T-cell (primary cell): ENCODE measurements around the gene PNCK. TPM values are rescaled to one million over a fixed set of nuclear protein-coding genes. Genes with fewer than 3 reads are reported as not detected.

Source experiments
- ATAC-seq, 4 experiments: fragments of 200-7000 bp in 3 of 4; fragments of 150-1000 bp in 1 of 4; cut with Tn5 transposase; replicated peaks in 1 of 4; 1 replicate in 3 of 4; 2 replicates in 1 of 4; pipeline ENCODE4 v1.10.0; 2021; ENCODE audit warnings: moderate library complexity in 3 of 4, mild to moderate bottlenecking in 2 of 4, moderate number of reproducible peaks in 1 of 4
- CTCF ChIA-PET, 2 donors: fragments of 300-600 bp; sonication (Branson Sonifier 250); formaldehyde crosslinking; loops; one replicate each; lab custom pipeline; 2022; ENCODE audit warnings: antibody characterized with exemption in 2 of 2; lab: Charles Lee
- POLR2A ChIA-PET, 2 donors: fragments of 300-600 bp; sonication (Branson Sonifier 250); formaldehyde crosslinking; loops; one replicate each; lab custom pipeline; 2022; ENCODE audit warnings: antibody characterized with exemption in 2 of 2; lab: Charles Lee
- DNase-seq, 35 experiments: peaks; one replicate each; pipeline versions ENCODE4 v3.0.0 to v3.0.0-alpha.2; 2013 to 2023
- H3K27ac ChIP-seq: one replicate; pipeline ENCODE4 v1.5.1; 2013; ENCODE audit warnings: low read length
- H3K27me3 ChIP-seq, 2 experiments: replicated peaks in 1 of 2; 1 replicate in 1 of 2; 2 replicates in 1 of 2; pipeline versions ENCODE4 v1.6.1 to v1.7.0; 2013; ENCODE audit warnings: low read length in 1 of 2, mixed read lengths in 1 of 2; ENCODE audit not compliant: control insufficient read depth in 2 of 2, insufficient read depth in 2 of 2; ENCODE audit errors: extremely low read depth in 1 of 2
- H3K36me3 ChIP-seq, 2 donors: 1 replicate in 1 of 2; 2 replicates in 1 of 2; pipeline versions ENCODE4 v1.6.1 to v1.7.0; 2013; ENCODE audit warnings: low read length in 1 of 2; ENCODE audit not compliant: control insufficient read depth in 2 of 2, insufficient read depth in 1 of 2; ENCODE audit errors: extremely low read depth in 1 of 2
- H3K4me1 ChIP-seq, 2 experiments: 1 replicate in 1 of 2; 2 replicates in 1 of 2; pipeline versions ENCODE4 v1.6.1 to v1.7.0; 2013; ENCODE audit warnings: low read length in 2 of 2, mixed read lengths in 1 of 2; ENCODE audit not compliant: insufficient read depth in 2 of 2, control insufficient read depth in 1 of 2; ENCODE audit errors: extremely low read depth in 1 of 2
- H3K4me3 ChIP-seq, 2 donors: 1 replicate in 1 of 2; 2 replicates in 1 of 2; pipeline versions ENCODE4 v1.5.1 to v1.7.0; 2013; ENCODE audit warnings: mild to moderate bottlenecking in 2 of 2, low read length in 1 of 2, moderate library complexity in 1 of 2; ENCODE audit not compliant: control insufficient read depth in 1 of 2; ENCODE audit errors: extremely low read depth in 1 of 2
- H3K9me3 ChIP-seq: 2 replicates; pipeline ENCODE4 v1.7.0; 2013
- H3K27ac Mint-ChIP-seq, 2 donors: one replicate each; pipeline ENCODE4 v1.8.0; 2020 to 2021; ENCODE audit warnings: mild to moderate bottlenecking in 2 of 2, mixed read lengths in 2 of 2
- H3K27me3 Mint-ChIP-seq, 2 donors: one replicate each; pipeline ENCODE4 v1.8.0; 2021 to 2022; ENCODE audit warnings: mixed read lengths in 2 of 2
- H3K36me3 Mint-ChIP-seq: one replicate; pipeline ENCODE4 v1.8.0; 2021; ENCODE audit warnings: mixed read lengths
- H3K4me1 Mint-ChIP-seq, 3 donors: one replicate each; pipeline ENCODE4 v1.8.0; 2020 to 2022; ENCODE audit warnings: mixed read lengths in 3 of 3, mild to moderate bottlenecking in 1 of 3
- H3K4me3 Mint-ChIP-seq, 3 donors: one replicate each; pipeline ENCODE4 v1.8.0; 2020 to 2022; ENCODE audit warnings: mild to moderate bottlenecking in 3 of 3, mixed read lengths in 3 of 3, moderate library complexity in 3 of 3
- H3K9me3 Mint-ChIP-seq, 3 donors: one replicate each; pipeline ENCODE4 v1.8.0; 2020 to 2022; ENCODE audit warnings: mixed read lengths in 3 of 3
- WGBS: methylation state at CpG from one replicate; pipeline ENCODE4 v1.1.5; 2013; ENCODE audit warnings: missing lambda C conversion rate; ENCODE audit not compliant: insufficient coverage; 5-methylcytosine and 5-hydroxymethylcytosine counted together
- total RNA-seq, 35 experiments: library from RNA in 6 of 35; stranded (reverse) in 6 of 35; fragments of 120-200 nt in 1 of 35; gene quantifications; one replicate each; pipeline versions ENCODE4 v1.2.1 to v1.2.4 and lab custom pipeline; 2013 to 2026

The PNCK gene
- total RNA-seq = 1 to 10 TPM in 1 of 5 donors, not detected in 4; 1.0 TPM
- total RNA-seq (2013) = 0.07 TPM
- total RNA-seq (lab: John Stamatoyannopoulos, UW) = 0 to 0.37 (median 0.09) reads per million in 29 experiments

DNA sequence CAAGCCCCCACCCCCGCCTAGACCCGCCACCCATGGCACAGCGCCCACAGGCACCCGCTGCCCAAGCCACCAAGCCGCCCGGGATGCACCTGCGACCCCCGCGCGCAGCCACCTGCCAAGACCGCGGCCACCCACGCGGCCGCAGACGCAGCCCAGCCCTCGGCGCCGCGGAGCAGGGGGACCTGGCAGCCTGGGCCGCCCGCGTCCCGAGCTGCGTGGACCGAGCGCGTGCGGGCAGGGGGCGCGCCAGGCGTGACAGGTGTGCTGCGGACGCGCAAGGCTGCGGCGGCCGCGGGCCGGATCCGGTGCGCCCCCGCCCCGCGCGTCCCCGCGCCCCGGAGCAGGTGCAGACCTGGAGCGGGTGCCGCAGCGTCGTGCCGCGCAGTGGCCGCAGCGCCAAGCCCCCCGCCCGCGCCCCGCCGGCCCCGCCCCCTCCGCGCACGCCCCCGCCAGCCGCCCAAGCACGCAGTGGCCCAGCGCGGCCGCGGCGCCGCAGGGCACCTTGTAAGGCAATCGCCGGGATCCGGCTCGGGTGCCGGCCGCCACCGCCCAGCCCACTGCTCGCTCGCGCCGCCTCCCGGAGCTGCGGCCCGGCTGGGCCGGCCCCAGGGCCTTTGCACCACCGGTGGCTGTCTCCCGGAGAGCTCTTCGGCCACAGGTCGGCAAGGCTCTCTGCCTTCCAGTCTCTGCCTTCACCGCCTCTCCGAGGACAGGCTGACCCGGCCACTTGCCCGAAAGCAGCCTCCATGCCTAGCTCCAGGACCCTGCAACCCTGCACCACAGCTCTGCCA lies at the start of gene PNCK:
Gene PNCK (minus strand): TSS at position 386 of the 791 bp plus-strand sequence. CDS start 737 bp downstream, outside the sequence.
- Mint-ChIP-seq H3K27me3 (peaks cover 28 to 31% of the 10 kb centered on the region in 2 donors), H3K27ac (no peak within 1 kb of the TSS), H3K4me3 (peak within 1 kb of the TSS in 2 of 3 donors; percentile 21 to 58), H3K4me1 (peaks cover 0 to 7% (median 3%) of the 10 kb centered on the region in 3 donors), H3K9me3 (no peaks in the 10 kb centered on the region), H3K36me3 (no peaks in the 10 kb centered on the region)
- H3K4me1 ChIP-seq = peaks cover 0 to 12% of the 10 kb centered on the region in 2 experiments
- peaks cover 0 to 39% of the 10 kb centered on the region in 2 experiments for H3K27me3 ChIP-seq
- DNase-seq (no peak), ATAC-seq (peak in 1 of 4 experiments; percentile 33)
- no peaks in the 10 kb centered on the region for H3K9me3 ChIP-seq
- ChIA-PET CTCF (no interaction called here), POLR2A (no interaction called here)
- WGBS = 18% methylated on average over 56 of the region's 98 CpGs
- no peaks in the 10 kb centered on the region for H3K36me3 ChIP-seq
- H3K27ac ChIP-seq = no peak within 1 kb of the TSS
- no peak within 1 kb of the TSS for H3K4me3 ChIP-seq

DNA sequence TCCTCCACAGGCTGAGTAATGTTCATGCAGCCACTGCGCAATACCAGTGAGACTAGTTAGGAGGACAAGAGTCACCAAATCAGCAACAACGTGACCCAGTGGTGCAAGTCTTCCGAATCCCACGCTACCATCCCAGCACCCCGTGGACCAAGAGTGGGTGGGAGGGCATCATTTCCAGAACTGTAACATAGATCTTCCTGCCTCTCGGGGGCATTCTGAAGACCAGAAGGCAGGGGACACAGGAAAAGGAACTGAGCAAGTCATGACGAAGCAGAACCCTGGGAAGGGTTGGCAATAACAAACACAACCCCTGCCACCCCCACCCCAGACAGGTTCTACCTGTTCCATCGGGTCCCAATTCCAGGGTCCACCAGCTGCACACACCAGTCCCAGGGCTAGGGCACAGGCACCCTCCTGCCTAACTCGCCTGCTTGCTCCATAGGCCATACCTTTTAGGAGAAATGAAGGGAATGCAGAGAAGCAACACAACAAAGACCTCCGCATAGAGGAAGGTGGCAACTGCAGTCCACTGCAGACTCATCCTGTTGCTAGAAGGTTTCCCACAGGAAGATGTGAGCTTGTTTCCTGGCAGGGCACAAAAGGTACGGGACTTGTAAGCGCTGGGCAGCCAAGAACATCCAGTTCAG lies 49.2 kb upstream of the PNCK start:
- H3K27me3 Mint-ChIP-seq = peaks cover 0 to 5% of the 10 kb centered on the region in 2 donors
- Histone ChIP-seq H3K4me1 (peaks cover 8 to 51% of the 10 kb centered on the region in 2 experiments), H3K4me3 (peak overlapping the region; percentile 65 to 72), H3K9me3 (no peaks in the 10 kb centered on the region), H3K27me3 (no peaks in the 10 kb centered on the region), H3K36me3 (peaks cover 0 to 31% of the 10 kb centered on the region in 2 donors), H3K27ac (peak overlapping the region; percentile 29)
- H3K36me3 Mint-ChIP-seq = peaks cover 11% of the 10 kb centered on the region
- H3K4me1 Mint-ChIP-seq = peaks cover 23 to 52% (median 41%) of the 10 kb centered on the region in 3 donors
- WGBS = no CpG with 5 or more reads among the region's 12 CpGs
- peak overlapping the region; percentile 73 to 81 for H3K27ac Mint-ChIP-seq
- CTCF ChIA-PET = interaction anchor here (0.6 to 1.2 kb wide), 2 partner anchors 16 to 71 kb away, joined by 3 read pairs; partner anchors contain the start of genes IDH3G (in 1 of the 2) and SSR4 (in 1 of the 2)
- H3K9me3 Mint-ChIP-seq = no peaks in the 10 kb centered on the region
- no peak for ATAC-seq
- H3K4me3 Mint-ChIP-seq = peak overlapping the region; percentile 80 to 85 (median 82)
- POLR2A ChIA-PET = no interaction called here
- no peak for DNase-seq

DNA sequence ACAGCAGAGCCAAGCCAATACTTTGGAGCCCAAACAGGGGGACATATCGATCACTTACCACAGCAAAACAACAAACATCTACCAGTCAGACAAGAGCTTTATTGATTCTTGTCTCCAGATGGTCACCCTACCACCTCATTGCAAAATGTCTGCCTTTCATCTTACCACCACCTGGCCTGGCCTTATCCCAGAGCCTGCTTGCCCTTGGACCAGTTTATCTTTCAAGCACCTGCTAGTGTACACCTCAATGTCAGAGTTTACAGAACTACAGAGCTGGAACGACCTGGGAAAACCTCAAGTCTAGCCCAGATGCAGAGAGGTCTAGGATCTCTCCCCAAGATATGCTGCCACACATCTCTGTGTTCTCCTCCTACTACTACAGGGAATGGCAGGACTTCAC lies 46.1 kb upstream of the PNCK start:
- WGBS = no CpG with 5 or more reads among the region's 2 CpGs
- no peaks in the 10 kb centered on the region for H3K27me3 ChIP-seq
- no peak for ATAC-seq
- POLR2A ChIA-PET = no interaction called here
- DNase-seq = no peak
- no peak overlapping the region for H3K27ac ChIP-seq
- H3K36me3 ChIP-seq = peaks cover 0 to 57% of the 10 kb centered on the region in 2 donors
- Mint-ChIP-seq H3K9me3 (no peaks in the 10 kb centered on the region), H3K27ac (no peak overlapping the region), H3K4me1 (peaks cover 14 to 33% (median 30%) of the 10 kb centered on the region in 3 donors), H3K4me3 (no peak overlapping the region), H3K36me3 (peaks cover 11% of the 10 kb centered on the region), H3K27me3 (peaks cover 0 to 5% of the 10 kb centered on the region in 2 donors)
- H3K4me1 ChIP-seq = peaks cover 8 to 23% of the 10 kb centered on the region in 2 experiments
- H3K4me3 ChIP-seq = no peak overlapping the region
- no peaks in the 10 kb centered on the region for H3K9me3 ChIP-seq
- CTCF ChIA-PET = interaction anchor here (0.6 kb wide), 2 partner anchors 40 to 180 kb away, joined by 3 to 6 read pairs; no protein-coding TSS in a partner anchor

DNA sequence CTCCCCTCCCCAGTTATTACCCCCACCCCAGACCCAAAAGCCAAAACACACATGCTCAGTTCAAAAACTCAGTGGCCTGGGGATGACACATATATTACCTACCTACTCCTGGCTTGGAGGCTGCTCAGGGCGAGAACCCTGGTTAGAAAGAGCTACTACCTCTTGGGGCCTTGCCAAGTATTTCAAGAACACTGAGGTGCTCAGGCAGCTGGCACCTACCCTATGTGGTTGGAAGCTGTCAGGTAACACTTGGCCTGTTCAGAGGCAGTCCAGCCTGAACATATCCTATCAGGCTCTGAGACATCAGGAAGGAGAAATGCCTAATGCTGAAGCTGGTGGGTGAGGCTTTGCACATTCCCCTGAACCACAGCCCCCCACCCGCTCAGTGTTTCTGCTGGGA lies 45.6 kb upstream of the PNCK start:
- H3K36me3 Mint-ChIP-seq = peaks cover 12% of the 10 kb centered on the region

DNA sequence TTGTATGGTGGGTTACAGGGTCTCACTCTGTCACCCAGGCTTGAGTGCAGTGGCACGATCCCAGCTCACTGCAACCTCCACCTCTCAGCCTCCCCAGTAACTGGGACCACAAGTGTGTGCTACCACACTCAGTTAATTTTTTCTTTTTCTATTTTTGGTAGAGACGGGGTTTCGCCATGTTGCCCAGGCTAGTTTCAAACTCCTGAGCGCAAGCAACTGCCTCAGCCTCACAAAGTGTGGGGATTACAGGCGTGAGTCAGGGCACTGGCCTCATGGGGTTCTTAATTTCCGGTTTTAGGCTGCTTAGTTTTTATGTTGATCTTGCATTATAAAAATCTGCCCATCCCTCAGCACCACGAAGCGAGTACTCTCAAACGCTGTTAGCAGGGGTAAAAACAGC lies 43.8 kb upstream of the PNCK start:
- ATAC-seq (no peak), DNase-seq (no peak)
- no peak overlapping the region for H3K4me3 Mint-ChIP-seq
- Histone ChIP-seq H3K27me3 (no peaks in the 10 kb centered on the region), H3K27ac (no peak overlapping the region), H3K4me3 (no peak overlapping the region), H3K36me3 (peaks cover 0 to 71% of the 10 kb centered on the region in 2 donors), H3K4me1 (peaks cover 5 to 12% of the 10 kb centered on the region in 2 experiments), H3K9me3 (no peaks in the 10 kb centered on the region)
- H3K4me1 Mint-ChIP-seq = peaks cover 10 to 29% (median 25%) of the 10 kb centered on the region in 3 donors
- H3K27me3 Mint-ChIP-seq = peaks cover 0 to 9% of the 10 kb centered on the region in 2 donors
- ChIA-PET CTCF (no interaction called here), POLR2A (no interaction called here)
- H3K27ac Mint-ChIP-seq = no peak overlapping the region
- peaks cover 19% of the 10 kb centered on the region for H3K36me3 Mint-ChIP-seq
- H3K9me3 Mint-ChIP-seq = no peaks in the 10 kb centered on the region
- no CpG with 5 or more reads among the region's 9 CpGs for WGBS

More for the DNA sequence above, 45.6 kb upstream of the PNCK start:
- Mint-ChIP-seq H3K4me3 (no peak overlapping the region), H3K4me1 (peaks cover 14 to 33% (median 30%) of the 10 kb centered on the region in 3 donors), H3K9me3 (no peaks in the 10 kb centered on the region), H3K27ac (no peak overlapping the region), H3K27me3 (peaks cover 0 to 7% of the 10 kb centered on the region in 2 donors)
- H3K9me3 ChIP-seq = no peaks in the 10 kb centered on the region
- POLR2A ChIA-PET = interaction anchor here in 1 of 2 donors (0.6 kb wide), 1 partner anchor 1047 kb away, joined by 3 read pairs; no protein-coding TSS in a partner anchor
- H3K36me3 ChIP-seq = peaks cover 0 to 62% of the 10 kb centered on the region in 2 donors
- ATAC-seq (no peak), DNase-seq (no peak)
- no peaks in the 10 kb centered on the region for H3K27me3 ChIP-seq
- peaks cover 8 to 22% of the 10 kb centered on the region in 2 experiments for H3K4me1 ChIP-seq
- no peak overlapping the region for H3K27ac ChIP-seq
- no CpG with 5 or more reads among the region's 2 CpGs for WGBS
- H3K4me3 ChIP-seq = no peak overlapping the region
- CTCF ChIA-PET = no interaction called here

DNA sequence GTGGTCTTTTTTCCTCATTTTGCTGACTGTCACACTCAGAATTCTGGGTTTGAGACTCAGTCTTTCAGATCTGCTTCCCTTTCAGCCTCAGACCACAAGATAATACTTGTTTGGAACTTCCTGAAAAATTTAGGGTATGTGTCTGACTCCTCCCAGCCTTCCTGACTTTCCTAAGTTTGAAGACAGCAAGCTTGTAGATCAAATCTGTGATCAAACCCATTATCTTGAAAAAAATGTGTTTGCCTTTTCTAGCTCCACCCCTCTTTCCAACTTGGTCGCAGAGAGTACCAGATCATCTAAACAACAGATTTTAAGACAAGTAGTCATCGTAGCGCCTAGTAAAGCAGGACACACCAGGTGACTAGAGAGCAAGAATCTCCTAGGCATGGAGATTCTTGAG lies 40.6 kb upstream of the PNCK start:
- H3K4me3 ChIP-seq = no peak overlapping the region
- Mint-ChIP-seq H3K9me3 (no peaks in the 10 kb centered on the region), H3K4me1 (peaks cover 6 to 13% (median 8%) of the 10 kb centered on the region in 3 donors), H3K27ac (no peak overlapping the region), H3K36me3 (peaks cover 12% of the 10 kb centered on the region), H3K4me3 (no peak overlapping the region), H3K27me3 (peaks cover 0 to 11% of the 10 kb centered on the region in 2 donors)
- DNase-seq = no peak
- H3K36me3 ChIP-seq = peaks cover 0 to 61% of the 10 kb centered on the region in 2 donors
- H3K27me3 ChIP-seq = no peaks in the 10 kb centered on the region
- CTCF ChIA-PET = no interaction called here
- peaks cover 0 to 3% of the 10 kb centered on the region in 2 experiments for H3K4me1 ChIP-seq
- no peaks in the 10 kb centered on the region for H3K9me3 ChIP-seq
- WGBS = no CpG with 5 or more reads among the region's 3 CpGs
- H3K27ac ChIP-seq = no peak overlapping the region
- POLR2A ChIA-PET = no interaction called here
- ATAC-seq = no peak
